ENCODE results near the gene ACOD1. TPM values are rescaled to one million over a fixed set of nuclear protein-coding genes. Genes with fewer than 3 reads are reported as not detected.

Gene ACOD1
- not detected for polyA plus RNA-seq (2012; ENCODE audit: insufficient read length, low read depth)

GRCh38 chr13:76948149-76948548 is at the start of gene ACOD1:
Gene ACOD1 (plus strand): TSS chr13:76948511. CDS start chr13:76948559, 48 bp downstream.
- no peak for TF ChIP-seq TAF1 (IDR thresholded peaks at IDR 0.05; ENCODE audit: borderline replicate concordance, insufficient read depth, low read length)
- TF ChIP-seq SIN3A (IDR thresholded peaks at IDR 0.05; ENCODE audit: borderline replicate concordance, insufficient read depth, low read length) = no peak

- no peak for TF ChIP-seq POLR2AphosphoS5 (IDR thresholded peaks at IDR 0.05; ENCODE audit: low read depth, low read length)
- TF ChIP-seq FOXP2 (optimal IDR thresholded peaks at IDR 0.05; ENCODE audit: borderline replicate concordance, extremely low read depth, extremely low read length, insufficient read depth) = no peak
- no peak for TF ChIP-seq SIN3A (IDR thresholded peaks at IDR 0.05; ENCODE audit: borderline replicate concordance, insufficient read depth, low read length)
- no peak for TF ChIP-seq REST (IDR thresholded peaks at IDR 0.05; ENCODE audit: insufficient read depth in 1 of 2, low read depth in 2 of 2, low read length in 2 of 2)
- TF ChIP-seq TAF1 (IDR thresholded peaks at IDR 0.05; ENCODE audit: borderline replicate concordance, insufficient read depth, low read length) = no peak
Measured at GRCh38 chr13:76903544-76904162, 44.7 kb upstream of the ACOD1 start.

- TF ChIP-seq REST (IDR thresholded peaks at IDR 0.05; ENCODE audit: insufficient read depth in 1 of 2, low read depth in 2 of 2, low read length in 2 of 2) (no peak), TAF1 (IDR thresholded peaks at IDR 0.05; ENCODE audit: borderline replicate concordance, insufficient read depth, low read length) (no peak), FOXP2 (optimal IDR thresholded peaks at IDR 0.05; ENCODE audit: borderline replicate concordance, extremely low read depth, extremely low read length, insufficient read depth) (no peak), POLR2AphosphoS5 (IDR thresholded peaks at IDR 0.05; ENCODE audit: low read depth, low read length) (no peak), SIN3A (IDR thresholded peaks at IDR 0.05; ENCODE audit: borderline replicate concordance, insufficient read depth, low read length) (no peak)
Measured at GRCh38 chr13:76904507-76904906, 43.8 kb upstream of the ACOD1 start.

- TF ChIP-seq TAF1 (IDR thresholded peaks at IDR 0.05; ENCODE audit: borderline replicate concordance, insufficient read depth, low read length) = no peak
Measured at GRCh38 chr13:76912476-76912875, 35.8 kb upstream of the ACOD1 start.

- no peak for TF ChIP-seq SIN3A (IDR thresholded peaks at IDR 0.05; ENCODE audit: borderline replicate concordance, insufficient read depth, low read length)
- TF ChIP-seq TAF1 (IDR thresholded peaks at IDR 0.05; ENCODE audit: borderline replicate concordance, insufficient read depth, low read length) = no peak
- TF ChIP-seq FOXP2 (optimal IDR thresholded peaks at IDR 0.05; ENCODE audit: borderline replicate concordance, extremely low read depth, extremely low read length, insufficient read depth) = no peak
- TF ChIP-seq REST (IDR thresholded peaks at IDR 0.05; ENCODE audit: insufficient read depth in 1 of 2, low read depth in 2 of 2, low read length in 2 of 2) = no peak
Measured at GRCh38 chr13:76913898-76914297, 34.4 kb upstream of the ACOD1 start.

DNA sequence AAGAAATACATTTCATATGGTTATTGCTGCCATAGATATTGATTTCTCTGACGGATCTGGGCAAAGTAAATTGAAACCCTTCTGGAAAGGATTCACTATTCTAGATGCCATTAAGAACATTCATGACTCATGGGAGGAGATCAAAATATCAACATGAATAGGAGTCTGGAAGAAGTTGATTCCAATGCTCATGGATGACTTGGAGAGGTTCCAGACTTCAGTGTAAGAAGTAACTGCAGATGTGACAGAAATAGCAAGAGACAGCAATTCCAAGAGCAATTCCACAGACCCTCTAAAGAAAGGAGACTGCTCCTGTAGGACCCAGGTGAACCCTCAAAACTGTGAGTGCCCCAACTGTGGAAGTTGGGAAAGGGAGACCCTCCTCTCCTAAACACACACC is 31.2 kb upstream of the ACOD1 start:
- TF ChIP-seq FOXP2 (optimal IDR thresholded peaks at IDR 0.05; ENCODE audit: borderline replicate concordance, extremely low read depth, extremely low read length, insufficient read depth) = no peak
- no peak for TF ChIP-seq TAF1 (IDR thresholded peaks at IDR 0.05; ENCODE audit: borderline replicate concordance, insufficient read depth, low read length)
- TF ChIP-seq POLR2AphosphoS5 (IDR thresholded peaks at IDR 0.05; ENCODE audit: low read depth, low read length) = no peak
- TF ChIP-seq REST (IDR thresholded peaks at IDR 0.05; ENCODE audit: insufficient read depth in 1 of 2, low read depth in 2 of 2, low read length in 2 of 2) = no peak

Data from PFSK-1 (cell line).